Measurements from ENCODE around the gene ZDHHC14.

DNA sequence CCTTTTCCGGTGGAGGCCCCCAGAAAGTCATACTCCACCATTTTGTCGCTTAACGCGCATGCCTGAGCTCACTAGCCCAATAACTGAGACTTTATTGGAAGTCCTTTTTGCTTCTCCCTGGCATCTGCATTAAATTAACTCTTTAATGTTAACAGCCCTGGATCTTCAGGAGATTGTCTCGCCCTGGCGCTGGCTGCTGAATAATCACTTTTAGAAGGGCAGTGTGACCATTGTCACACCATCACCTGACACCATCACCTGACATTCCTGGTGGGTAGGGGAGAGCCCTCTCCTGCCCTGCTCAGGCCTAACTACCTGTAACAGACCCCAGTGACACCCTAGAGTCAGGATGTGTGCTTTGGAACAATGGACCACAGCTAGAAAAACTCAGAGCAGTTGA is 326.6 kb downstream of the ZDHHC14 start:
- TF ChIP-seq, protein P1, sequence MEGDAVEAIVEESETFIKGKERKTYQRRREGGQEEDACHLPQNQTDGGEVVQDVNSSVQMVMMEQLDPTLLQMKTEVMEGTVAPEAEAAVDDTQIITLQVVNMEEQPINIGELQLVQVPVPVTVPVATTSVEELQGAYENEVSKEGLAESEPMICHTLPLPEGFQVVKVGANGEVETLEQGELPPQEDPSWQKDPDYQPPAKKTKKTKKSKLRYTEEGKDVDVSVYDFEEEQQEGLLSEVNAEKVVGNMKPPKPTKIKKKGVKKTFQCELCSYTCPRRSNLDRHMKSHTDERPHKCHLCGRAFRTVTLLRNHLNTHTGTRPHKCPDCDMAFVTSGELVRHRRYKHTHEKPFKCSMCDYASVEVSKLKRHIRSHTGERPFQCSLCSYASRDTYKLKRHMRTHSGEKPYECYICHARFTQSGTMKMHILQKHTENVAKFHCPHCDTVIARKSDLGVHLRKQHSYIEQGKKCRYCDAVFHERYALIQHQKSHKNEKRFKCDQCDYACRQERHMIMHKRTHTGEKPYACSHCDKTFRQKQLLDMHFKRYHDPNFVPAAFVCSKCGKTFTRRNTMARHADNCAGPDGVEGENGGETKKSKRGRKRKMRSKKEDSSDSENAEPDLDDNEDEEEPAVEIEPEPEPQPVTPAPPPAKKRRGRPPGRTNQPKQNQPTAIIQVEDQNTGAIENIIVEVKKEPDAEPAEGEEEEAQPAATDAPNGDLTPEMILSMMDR (IDR thresholded peaks at IDR 0.05), result no peak
- TF ChIP-seq POLR2AphosphoS5 (IDR thresholded peaks at IDR 0.05), result no peak
- TF ChIP-seq POLR2A (IDR thresholded peaks at IDR 0.05), result no peak
